H1 (cell line): Measurements from ENCODE around the gene POU5F1. TPM values are rescaled to one million over a fixed set of nuclear protein-coding genes. Genes with fewer than 3 reads are reported as not detected.

Source experiments
- CTCF ChIA-PET: fragments of 300-600 bp; sonication (Branson Sonifier 250); formaldehyde crosslinking; loops from one replicate; lab custom pipeline; 2021; ENCODE audit not compliant: partially characterized antibody; lab: Charles Lee
- POLR2A ChIA-PET: fragments of 300-600 bp; sonication (Branson Sonifier 250); formaldehyde crosslinking; loops from one replicate; lab custom pipeline; 2021; ENCODE audit warnings: inconsistent platforms; ENCODE audit not compliant: partially characterized antibody; lab: Charles Lee
- DNase-seq, 2 experiments: peaks; one replicate each; pipeline versions ENCODE4 v3.0.0 to v3.0.0-alpha.2; 2010 to 2022; ENCODE audit warnings: low spot score in 2 of 2, low read depth in 1 of 2, mixed read lengths in 1 of 2
- FAIRE-seq: peaks from 2 replicates; lab custom pipeline; 2011; peaks lifted over from hg19 to GRCh38; lab: Jason Lieb, UNC
- H2AFZ ChIP-seq: 2 replicates; pipeline ENCODE4 v1.8.1; 2012; ENCODE audit warnings: low read length, inconsistent platforms
- H2AK5ac ChIP-seq: 2 replicates; pipeline ENCODE4 v1.6.1; 2013; ENCODE audit warnings: low read depth, low read length
- H2BK120ac ChIP-seq: replicated peaks from 2 replicates; pipeline ENCODE3; 2013; ENCODE audit warnings: low read depth, low read length, inconsistent platforms
- H2BK12ac ChIP-seq: 2 replicates; pipeline ENCODE4 v1.6.1; 2013; ENCODE audit warnings: low read depth, low read length
- H2BK15ac ChIP-seq: 2 replicates; pipeline ENCODE4 v1.6.1; 2013; ENCODE audit warnings: low read length
- H2BK20ac ChIP-seq: 2 replicates; pipeline ENCODE4 v1.6.1; 2013; ENCODE audit warnings: low read length
- H2BK5ac ChIP-seq: 2 replicates; pipeline ENCODE4 v1.6.1; 2013; ENCODE audit warnings: low read depth, low read length
- H3K14ac ChIP-seq: 2 replicates; pipeline ENCODE4 v1.6.1; 2013; ENCODE audit warnings: inconsistent platforms; ENCODE audit not compliant: insufficient read length
- H3K18ac ChIP-seq: 2 replicates; pipeline ENCODE4 v1.6.1; 2013; ENCODE audit warnings: low read length; ENCODE audit errors: extremely low read depth
- H3K23ac ChIP-seq: 2 replicates; pipeline ENCODE4 v1.6.1; 2013; ENCODE audit warnings: inconsistent platforms; ENCODE audit not compliant: insufficient read length
- H3K23me2 ChIP-seq: 2 replicates; pipeline ENCODE4 v1.6.1; 2013; ENCODE audit warnings: low read depth, low read length
- H3K27ac ChIP-seq: 2 replicates; pipeline ENCODE4 v1.6.1; 2011; ENCODE audit warnings: low read depth, low read length, inconsistent platforms
- H3K27me3 ChIP-seq, 4 experiments: replicated peaks in 1 of 4; 1 replicate in 1 of 4; 2 replicates in 3 of 4; pipeline versions ENCODE4 v1.6.1 to v1.8.1; 2011 to 2013; ENCODE audit warnings: low read length in 3 of 4, mild to moderate bottlenecking in 3 of 4, inconsistent platforms in 2 of 4, mixed read lengths in 2 of 4, moderate library complexity in 1 of 4; ENCODE audit not compliant: control insufficient read depth in 3 of 4, insufficient read depth in 3 of 4; ENCODE audit errors: extremely low read depth in 1 of 4
- H3K36me3 ChIP-seq, 4 experiments: 2 replicates each; pipeline versions ENCODE4 v1.6.1 to v1.8.1; 2011 to 2013; ENCODE audit warnings: mild to moderate bottlenecking in 4 of 4, low read length in 3 of 4, moderate library complexity in 2 of 4, control low read depth in 1 of 4, inconsistent platforms in 1 of 4; ENCODE audit not compliant: insufficient read depth in 4 of 4, control insufficient read depth in 2 of 4
- H3K4ac ChIP-seq: replicated peaks from 2 replicates; pipeline ENCODE3; 2013; ENCODE audit warnings: low read length, low read depth, mixed read lengths, inconsistent platforms; ENCODE audit not compliant: insufficient read length
- H3K4me1 ChIP-seq, 4 experiments: replicated peaks in 1 of 4; 1 replicate in 1 of 4; 2 replicates in 3 of 4; pipeline versions ENCODE4 v1.6.1 to v1.8.1; 2011 to 2013; ENCODE audit warnings: low read length in 3 of 4, inconsistent platforms in 2 of 4, mixed read lengths in 1 of 4; ENCODE audit not compliant: insufficient read depth in 4 of 4, control insufficient read depth in 3 of 4
- H3K4me2 ChIP-seq, 2 experiments: 2 replicates each; pipeline versions ENCODE4 v1.6.1 to v1.8.1; 2011 to 2013; ENCODE audit warnings: low read depth in 2 of 2, low read length in 2 of 2, control low read depth in 1 of 2, inconsistent platforms in 1 of 2, mild to moderate bottlenecking in 1 of 2; ENCODE audit not compliant: insufficient read depth in 1 of 2
- H3K4me3 ChIP-seq, 4 experiments: fragments of 200-600, 300-600 bp in 1 of 4; sonication (generic), shearing (Covaris generic), sonication (Bioruptor Twin) in 1 of 4; 2 replicates each; pipeline versions ENCODE4 v1.5.1 to v1.8.1; 2011 to 2016; ENCODE audit warnings: low read length in 4 of 4, low read depth in 3 of 4, control low read depth in 2 of 4, inconsistent platforms in 2 of 4, mild to moderate bottlenecking in 2 of 4, mixed read lengths in 1 of 4, moderate library complexity in 1 of 4; ENCODE audit not compliant: insufficient read depth in 2 of 4; ENCODE audit errors: extremely low read depth in 1 of 4
- H3K56ac ChIP-seq: replicated peaks from 2 replicates; pipeline ENCODE3; 2013; ENCODE audit warnings: low read depth, mild to moderate bottlenecking, mixed read lengths, low read length, inconsistent platforms; ENCODE audit not compliant: insufficient read length
- H3K79me1 ChIP-seq: 2 replicates; pipeline ENCODE4 v1.6.1; 2013; ENCODE audit warnings: low read depth, low read length, control low read depth
- H3K79me2 ChIP-seq, 2 experiments: 2 replicates each; pipeline versions ENCODE4 v1.6.1 to v1.8.1; 2012 to 2013; ENCODE audit warnings: low read length in 2 of 2, mild to moderate bottlenecking in 2 of 2, inconsistent platforms in 1 of 2; ENCODE audit not compliant: insufficient read depth in 2 of 2, control insufficient read depth in 1 of 2
- H3K9ac ChIP-seq, 4 experiments: replicated peaks in 1 of 4; 1 replicate in 1 of 4; 2 replicates in 3 of 4; pipeline versions ENCODE4 v1.6.1 to v1.8.1; 2011 to 2013; ENCODE audit warnings: low read depth in 3 of 4, low read length in 3 of 4, control low read depth in 2 of 4, mild to moderate bottlenecking in 2 of 4, moderate library complexity in 2 of 4, inconsistent platforms in 1 of 4; ENCODE audit errors: extremely low read depth in 1 of 4
- H3K9me3 ChIP-seq, 2 experiments: 2 replicates each; pipeline versions ENCODE4 v1.6.1 to v1.8.1; 2012 to 2013; ENCODE audit warnings: mild to moderate bottlenecking in 2 of 2, moderate library complexity in 2 of 2, control low read depth in 1 of 2, inconsistent platforms in 1 of 2, low read depth in 1 of 2, low read length in 1 of 2, mixed read lengths in 1 of 2; ENCODE audit not compliant: insufficient read depth in 2 of 2
- H4K20me1 ChIP-seq, 2 experiments: replicated peaks in 1 of 2; 2 replicates each; pipeline versions ENCODE3 to v1.8.1; 2011 to 2013; ENCODE audit warnings: inconsistent platforms in 2 of 2, low read length in 2 of 2, mild to moderate bottlenecking in 1 of 2; ENCODE audit not compliant: insufficient read depth in 2 of 2, control insufficient read depth in 1 of 2
- H4K5ac ChIP-seq: 2 replicates; pipeline ENCODE4 v1.6.1; 2013; ENCODE audit warnings: low read length, low read depth, mixed read lengths, inconsistent platforms; ENCODE audit not compliant: insufficient read length
- H4K8ac ChIP-seq: 2 replicates; pipeline ENCODE4 v1.8.0; 2013; ENCODE audit warnings: mild to moderate bottlenecking, moderate library complexity, low read length, inconsistent platforms; ENCODE audit not compliant: insufficient read depth; ENCODE audit errors: extremely low read depth
- H4K91ac ChIP-seq: replicated peaks from 2 replicates; pipeline ENCODE3; 2013; ENCODE audit warnings: low read length, mixed read lengths, inconsistent platforms; ENCODE audit not compliant: insufficient read length
- ASH2L ChIP-seq: fragments of 200-600, 300-600 bp; sonication (generic); IDR thresholded peaks from one replicate; pipeline ENCODE4 v1.7.1; 2017; ENCODE audit warnings: low read length
- CHD1 ChIP-seq: IDR thresholded peaks from 2 replicates; pipeline ENCODE4 v1.6.1; 2012; ENCODE audit warnings: low read depth, low read length, improper control_type of control experiment
- CHD2 ChIP-seq: IDR thresholded peaks from 2 replicates; pipeline ENCODE4 v1.6.1; 2012; ENCODE audit warnings: low read length, improper control_type of control experiment
- CREB1 ChIP-seq: IDR thresholded peaks from 2 replicates; pipeline ENCODE4 v1.6.1; 2012; ENCODE audit warnings: inconsistent platforms
- CTBP2 ChIP-seq: IDR thresholded peaks from 2 replicates; pipeline ENCODE4 v1.7.0; 2011; ENCODE audit warnings: borderline replicate concordance, mild to moderate bottlenecking, moderate library complexity, mixed read lengths, low read length; ENCODE audit not compliant: insufficient read depth, insufficient read length
- EZH2 ChIP-seq: fragments of 200-600 bp; sonication (generic); IDR thresholded peaks from 2 replicates; pipeline ENCODE4 v1.7.1; 2012; ENCODE audit warnings: low read depth, mild to moderate bottlenecking, moderate library complexity, low read length, inconsistent platforms; ENCODE audit not compliant: severe bottlenecking
- KDM4A ChIP-seq: IDR thresholded peaks from one replicate; pipeline ENCODE4 v1.7.1; 2012; ENCODE audit warnings: low read depth, mild to moderate bottlenecking, moderate library complexity, low read length, inconsistent platforms; ENCODE audit not compliant: severe bottlenecking
- NRF1 ChIP-seq: IDR thresholded peaks from 2 replicates; pipeline ENCODE4 v1.6.1; 2011; ENCODE audit warnings: mild to moderate bottlenecking, low read depth, low read length, improper control_type of control experiment
- POLR2A ChIP-seq, 2 experiments: IDR thresholded peaks; 1 replicate in 1 of 2; 2 replicates in 1 of 2; pipeline ENCODE4 v1.6.1; 2011; ENCODE audit warnings: low read depth in 2 of 2, low read length in 2 of 2, mild to moderate bottlenecking in 2 of 2; ENCODE audit errors: control extremely low read depth in 1 of 2
- RXRA ChIP-seq: IDR thresholded peaks from 2 replicates; pipeline ENCODE4 v1.6.1; 2011; ENCODE audit warnings: low read depth, mild to moderate bottlenecking, low read length, moderate library complexity; ENCODE audit not compliant: insufficient read depth
- SAP30 ChIP-seq: fragments of 300-600 bp; sonication (generic); IDR thresholded peaks from 2 replicates; pipeline ENCODE4 v1.7.1; 2012; ENCODE audit warnings: low read length, moderate library complexity, mild to moderate bottlenecking, inconsistent platforms; ENCODE audit not compliant: insufficient read depth, insufficient replicate concordance
- SIRT6 ChIP-seq: IDR thresholded peaks from one replicate; pipeline ENCODE4 v1.7.1; 2012; ENCODE audit warnings: low read length, inconsistent platforms
- WGBS, 2 experiments: shearing (Covaris generic) in 1 of 2; methylation state at CpG; one replicate each; pipeline versions ENCODE4 v1.1.6 to v1.1.7; 2013 to 2015; ENCODE audit warnings: low lambda C conversion rate in 2 of 2, mixed read lengths in 2 of 2, inconsistent platforms in 1 of 2, low coverage in 1 of 2, missing lambda C conversion rate in 1 of 2; ENCODE audit not compliant: insufficient replicate concordance in 2 of 2, insufficient coverage in 1 of 2, insufficient read length in 1 of 2; ENCODE audit errors: extremely low coverage in 1 of 2, missing lambda C conversion rate in 1 of 2; 5-methylcytosine and 5-hydroxymethylcytosine counted together
- polyA plus RNA-seq, 7 experiments: library from polyadenylated mRNA; depleted of rRNA in 3 of 7; stranded (reverse) in 5 of 7; unstranded in 2 of 7; fragments of >200 nt in 5 of 7; fragments of 200-250 nt in 2 of 7; gene quantifications; 1 replicate in 5 of 7; 2 replicates in 1 of 7; 4 replicates in 1 of 7; pipeline versions ENCODE4 v1.2.1 to v1.2.3, GENCODE V29; 2011 to 2013; ENCODE audit warnings: missing spikeins in 2 of 7, mixed read lengths in 2 of 7
- total RNA-seq: library from RNA; stranded (reverse); fragmentation: NEBNext Ultra II Directional; extraction: Animal tissue kit (Norgen Biotek cat#: 25700); gene quantifications from 2 replicates; pipeline ENCODE4 v1.2.1, GENCODE V29; 2021

Gene POU5F1
- total and polyA plus RNA-seq, 2 of the 8 experiments (the other 6 are each of a cell fraction or from before 2014, with no cell fraction given), result 2,437 to 2,526 TPM

- Histone ChIP-seq H3K23me2 (no peaks in the 10 kb centered on the region; the same call in 1 of the 2 replicates), H3K56ac (no peak overlapping the region), H3K9ac (no peak overlapping the region), H3K27ac (no peak overlapping the region), H3K36me3 (no peaks in the 10 kb centered on the region), H3K4me1 (peaks cover 9 to 24% (median 16%) of the 10 kb centered on the region in 4 experiments), H3K27me3 (no peaks in the 10 kb centered on the region), H3K9me3 (no peaks in the 10 kb centered on the region; a peak in 1 of 4 replicates), H3K23ac (no peak overlapping the region), H2AFZ (no peak overlapping the region), H4K91ac (peak overlapping the region; percentile 68), H3K4ac (no peak overlapping the region), H2BK15ac (peak overlapping the region; percentile 99), H3K4me3 (no peak overlapping the region), H2BK12ac (peak overlapping the region; percentile 90; the same call in 1 of the 2 replicates), H3K18ac (no peak overlapping the region; the same call in 1 of the 2 replicates), H2BK120ac (no peak overlapping the region), H4K5ac (no peak overlapping the region), H3K14ac (no peak overlapping the region), H2BK5ac (0 out of 2 replicates have a peak overlapping the region, but pooled peaks have one; percentile 10), H2BK20ac (peak overlapping the region; percentile 86; the same call in 1 of the 2 replicates), H3K4me2 (no peak overlapping the region), H4K20me1 (no peaks in the 10 kb centered on the region), H3K79me2 (peaks cover 0 to 27% of the 10 kb centered on the region in 2 experiments; a peak in 2 of 4 replicates), H2AK5ac (peak overlapping the region; percentile 70; the same call in 1 of the 2 replicates), H3K79me1 (peaks cover 4% of the 10 kb centered on the region), H4K8ac (no peak overlapping the region)
- POLR2A ChIA-PET, result interaction anchor here (0.6 to 68.5 kb wide), 3 partner anchors 10 to 31 kb away, joined by 3 to 2251 read pairs (median 2251); partner anchors contain the start of genes CCHCR1, CDSN, POU5F1 and PSORS1C1
- DNase-seq (no peak), FAIRE-seq (no peak)
- WGBS, 2 experiments, result 85% methylated on average over 8 of the region's 8 CpGs; no CpG with 5 or more reads in 1 of the 2 experiments
- CTCF ChIA-PET, result interaction anchor here (1.6 kb wide), 1 partner anchor 9 kb away, joined by 3 read pairs; no protein-coding TSS in a partner anchor
- TF ChIP-seq CHD2 (no peak), RXRA (no peak), CTBP2 (no peak), NRF1 (no peak), EZH2 (no peak), CHD1 (no peak), CREB1 (no peak), ASH2L (no peak), SIRT6 (no peak), KDM4A (no peak), POLR2A (IDR thresholded peaks at IDR 0.05; ENCODE audit: control extremely low read depth in 1 of 2, low read depth in 2 of 2, low read length in 2 of 2) (no peak), SAP30 (no peak)
Observed at GRCh38 chr6:31178143-31179041, 7.9 kb upstream of the POU5F1 start.
